HG02884 (cell line): Measurements from ENCODE around the gene GPC6.

Experiments used
- ATAC-seq: cut with Tn5 transposase; IDR thresholded peaks from one replicate; pipeline ENCODE4 v1.9.1; 2021; ENCODE audit warnings: mild to moderate bottlenecking, moderate library complexity; ENCODE audit not compliant: unreplicated experiment

The GPC6 gene

DNA sequence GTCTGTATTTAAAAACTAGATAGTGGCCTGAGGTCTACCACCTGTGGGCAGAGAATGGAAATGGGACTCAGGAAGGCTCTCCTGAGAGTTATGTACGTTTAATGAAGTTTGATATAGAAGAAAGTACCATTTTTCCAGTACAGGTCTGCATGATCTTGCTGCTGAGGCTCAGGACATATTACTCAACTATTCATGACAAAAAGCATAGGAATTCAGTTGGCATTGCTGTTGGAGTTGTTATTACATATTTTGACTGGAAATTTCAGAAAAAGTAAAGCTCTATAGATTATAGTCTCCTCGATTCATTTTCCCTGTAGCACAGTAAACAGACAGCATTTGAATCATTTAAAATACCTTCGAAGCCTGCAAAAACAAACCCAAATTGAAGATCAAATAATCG is 783.1 kb downstream of the GPC6 start:
- ATAC-seq: no peak

DNA sequence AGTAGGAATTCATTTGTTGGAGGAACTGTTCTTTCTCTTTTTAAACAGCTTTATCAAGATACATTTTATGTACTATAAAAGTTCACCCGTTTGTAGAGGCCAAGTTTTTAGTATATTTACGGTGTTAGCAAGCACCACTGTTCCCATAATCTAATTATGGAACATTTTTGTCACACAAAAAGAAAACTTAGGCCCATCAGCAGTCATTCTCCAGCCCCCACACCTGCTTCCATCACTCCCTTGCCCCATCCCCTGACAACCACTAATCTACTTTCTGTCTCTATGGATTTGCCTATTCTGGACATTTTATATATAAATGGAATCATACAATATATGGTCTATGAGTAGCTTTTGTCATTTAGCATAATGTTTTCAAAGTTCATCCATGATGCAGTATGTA is 787.9 kb downstream of the GPC6 start:
- no peak for ATAC-seq

- no peak for ATAC-seq
Observed at GRCh38 chr13:94020426-94020825, 793.8 kb downstream of the GPC6 start.

DNA sequence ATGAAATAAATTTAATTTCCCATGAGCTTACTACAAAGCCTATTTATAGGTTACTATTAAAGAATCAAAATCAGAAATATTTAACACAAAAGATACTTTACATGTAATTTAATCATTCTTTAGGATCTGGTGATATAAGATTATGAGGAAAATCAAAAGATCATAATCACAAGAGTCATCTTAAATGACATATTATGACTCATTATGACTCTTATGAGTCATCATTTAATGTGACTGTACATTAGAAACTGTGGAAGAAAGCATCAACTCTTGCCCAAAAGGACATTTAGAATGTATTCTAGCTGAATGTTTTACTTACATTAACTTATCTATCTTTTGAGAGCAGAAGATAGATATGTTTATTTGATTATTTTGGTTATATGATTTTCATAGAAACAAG is 794.2 kb downstream of the GPC6 start:
- no peak for ATAC-seq

GRCh38 chr13:94028234-94028633 is 801.6 kb downstream of the GPC6 start:
- ATAC-seq: no peak

- ATAC-seq: no peak
Observed at GRCh38 chr13:94028650-94029049, 802.0 kb downstream of the GPC6 start.

- ATAC-seq: no peak
Observed at GRCh38 chr13:94030415-94031119, 804.0 kb downstream of the GPC6 start.

DNA sequence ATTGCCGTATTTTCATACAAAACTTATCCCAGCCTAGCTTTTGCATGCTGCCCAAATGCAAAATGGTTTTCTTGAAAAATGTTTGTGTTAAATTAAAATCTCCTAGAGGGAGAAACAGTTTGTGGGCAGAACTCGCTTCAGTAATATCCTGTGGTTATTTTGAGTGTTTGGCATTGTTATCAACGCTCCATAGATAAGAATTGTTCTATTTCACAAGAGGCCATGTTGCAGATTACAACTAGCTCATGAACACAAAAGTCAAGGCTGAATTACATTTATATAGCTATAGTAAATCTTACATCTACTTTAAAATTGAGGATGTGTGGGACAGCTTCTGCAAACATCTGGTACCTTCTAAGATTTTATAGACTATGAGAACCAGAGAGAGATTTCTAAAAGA is 805.0 kb downstream of the GPC6 start:
- ATAC-seq: no peak

DNA sequence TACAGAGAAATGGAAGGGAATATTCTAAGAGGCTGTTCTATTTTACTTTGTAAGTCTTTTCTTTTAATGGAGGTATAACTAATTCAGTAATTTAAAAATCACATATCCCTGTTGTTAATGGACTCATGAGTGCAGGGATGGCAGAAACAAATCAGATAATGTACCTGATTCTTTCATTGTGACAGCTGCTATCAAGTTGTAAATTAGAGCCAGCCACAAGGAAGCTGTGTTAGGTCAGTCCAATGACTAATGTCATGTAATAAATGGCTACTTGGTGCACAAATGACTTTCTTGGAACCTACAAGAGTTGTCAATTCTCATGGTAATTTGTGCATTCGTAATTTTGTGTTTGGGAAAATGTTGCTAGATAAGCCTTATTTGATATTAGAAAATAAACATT is 806.5 kb downstream of the GPC6 start:
- ATAC-seq: no peak

DNA sequence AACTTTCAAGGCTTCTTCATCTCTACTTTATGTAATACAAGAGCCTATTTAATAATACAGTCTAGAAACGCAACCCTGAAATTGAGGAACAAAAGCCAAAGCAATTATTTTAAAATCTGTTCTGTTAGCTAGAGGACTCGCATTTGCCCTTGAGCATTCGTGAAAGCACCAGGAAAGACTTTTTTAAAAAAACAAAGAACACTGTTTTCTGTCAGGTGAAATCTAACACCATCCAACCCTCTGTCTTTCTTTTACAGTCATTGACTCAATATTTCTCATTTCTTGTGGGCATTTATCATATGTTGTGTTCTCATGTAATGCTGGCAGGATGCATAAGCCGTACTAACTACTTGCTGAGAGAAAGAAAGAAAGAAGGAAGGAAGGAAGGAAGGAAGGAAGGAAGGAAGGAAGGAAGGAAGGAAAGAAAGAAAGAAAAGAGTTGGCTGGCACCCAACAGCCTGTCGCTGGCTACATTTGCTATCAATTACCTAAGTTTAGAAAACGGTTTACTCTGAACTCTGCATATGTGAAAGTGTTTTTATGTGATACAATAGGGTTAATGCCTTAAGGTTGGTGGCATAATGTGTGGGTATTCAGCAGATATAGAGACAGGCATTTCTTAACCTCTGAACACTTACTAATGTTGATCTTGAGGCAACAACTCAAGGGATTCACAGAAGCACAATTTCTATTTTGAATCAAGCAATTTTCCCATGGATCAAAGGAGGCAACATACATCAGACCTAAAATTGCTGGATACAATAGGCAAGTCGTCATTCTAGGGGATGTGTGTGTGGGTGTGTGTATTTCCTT is 807.4 kb downstream of the GPC6 start:
- no peak for ATAC-seq

DNA sequence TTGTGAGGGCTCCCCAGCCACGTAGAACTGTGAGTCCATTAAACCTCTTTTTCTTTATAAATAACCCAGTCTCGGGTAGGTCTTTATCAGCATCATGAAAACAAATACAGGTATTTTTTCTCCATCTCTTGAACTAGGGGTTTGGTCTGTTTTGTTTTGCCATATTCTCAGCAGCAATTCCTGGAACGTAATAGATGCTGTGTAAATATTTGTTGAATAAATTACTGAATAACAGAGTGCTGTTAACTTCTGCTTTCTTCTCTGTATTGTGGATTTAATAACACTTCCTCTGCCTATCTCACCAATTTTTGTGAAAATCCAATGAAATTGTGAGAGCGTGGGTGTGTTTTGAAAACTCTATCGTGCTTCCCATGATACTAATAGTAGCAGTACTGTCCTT is 823.4 kb downstream of the GPC6 start:
- ATAC-seq: no peak

GRCh38 chr13:94050686-94051085 is 824.1 kb downstream of the GPC6 start:
- no peak for ATAC-seq

DNA sequence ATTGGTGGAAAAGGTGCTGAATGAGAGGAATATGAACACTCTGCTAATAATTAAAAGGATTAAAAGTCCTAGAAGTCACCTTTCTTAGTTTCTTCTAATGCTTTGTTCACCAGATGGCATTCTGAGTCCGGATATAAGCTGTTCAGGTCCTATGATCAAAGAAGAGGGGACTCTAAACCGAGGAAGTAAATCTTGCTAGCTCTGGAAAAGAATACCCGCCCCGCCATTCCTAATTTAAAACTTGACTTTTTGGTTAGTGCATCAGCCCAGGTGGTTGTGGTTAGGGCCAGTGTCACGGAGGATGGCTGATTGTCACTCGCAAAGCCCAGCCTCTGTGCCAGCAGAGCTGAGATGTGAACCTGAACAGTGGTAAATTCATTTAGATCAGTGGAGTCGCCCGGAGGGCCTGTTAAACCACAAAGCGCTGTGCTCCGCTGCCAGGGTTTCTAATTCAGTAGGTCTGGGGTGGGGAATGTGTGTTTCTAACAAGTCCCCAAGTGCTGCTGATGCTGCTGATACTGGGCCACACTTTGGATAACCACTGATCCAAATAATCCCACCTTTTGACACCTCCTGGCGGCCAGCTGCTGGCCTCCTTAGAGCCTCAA is 827.5 kb downstream of the GPC6 start:
- ATAC-seq: no peak

DNA sequence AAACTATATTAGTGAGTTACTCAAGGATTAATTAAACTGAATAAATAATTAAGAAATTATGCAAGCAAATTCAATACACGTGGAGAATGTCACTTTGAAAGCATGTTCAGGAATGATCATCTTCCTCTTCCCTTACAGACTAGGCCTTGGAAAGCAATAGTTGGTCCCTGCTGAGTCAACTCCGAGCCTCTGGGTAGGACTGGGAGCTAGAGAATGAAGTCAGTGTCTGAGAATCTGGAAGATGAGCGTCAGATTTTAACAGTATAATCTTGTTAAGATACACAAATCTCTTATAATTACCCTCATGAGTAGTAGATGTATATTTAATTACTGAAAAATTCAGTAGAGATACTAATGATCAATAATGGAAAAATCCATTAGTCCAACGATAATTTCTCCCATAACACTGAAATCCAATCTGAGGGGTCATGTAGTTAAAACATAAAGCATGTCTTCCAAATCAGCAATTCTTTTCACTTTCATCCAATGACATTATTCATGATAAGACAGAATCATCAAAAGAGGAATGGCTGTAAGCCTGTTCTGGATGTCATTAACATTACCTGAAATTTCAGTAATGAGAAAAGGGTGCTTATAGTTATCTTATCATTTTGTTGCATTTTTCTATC is 829.9 kb downstream of the GPC6 start:
- no peak for ATAC-seq

DNA sequence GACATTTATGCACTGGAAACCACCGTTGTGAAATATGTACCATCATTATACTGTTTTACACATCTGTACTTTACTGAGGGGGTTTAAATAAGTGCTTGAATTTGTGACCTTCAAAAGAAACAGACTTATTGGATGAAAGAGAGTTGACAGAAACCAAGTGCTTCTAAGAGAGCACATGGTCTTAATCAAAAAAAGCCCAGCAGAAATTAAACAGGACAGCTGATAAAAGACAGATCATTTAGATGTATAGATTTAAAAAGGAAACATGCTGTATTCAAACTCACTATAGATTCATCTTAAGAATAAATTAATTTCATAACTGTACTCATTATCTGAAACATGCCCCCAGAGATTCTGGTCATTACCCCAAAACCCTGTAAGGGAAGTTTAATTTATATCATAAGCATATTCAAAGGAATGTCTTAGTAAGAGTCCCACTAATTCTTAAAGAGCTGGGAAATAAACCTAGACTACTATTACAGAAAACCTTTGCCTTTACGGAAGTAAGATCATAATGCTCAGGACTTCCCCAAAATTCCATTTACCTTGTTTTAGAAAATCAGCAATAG is 831.1 kb downstream of the GPC6 start:
- no peak for ATAC-seq

GRCh38 chr13:94058821-94059360 is 832.3 kb downstream of the GPC6 start:
- ATAC-seq: no peak

- ATAC-seq: no peak
Observed at GRCh38 chr13:94061301-94061700, 834.7 kb downstream of the GPC6 start.

- ATAC-seq: no peak
Observed at GRCh38 chr13:94063096-94063495, 836.5 kb downstream of the GPC6 start.

DNA sequence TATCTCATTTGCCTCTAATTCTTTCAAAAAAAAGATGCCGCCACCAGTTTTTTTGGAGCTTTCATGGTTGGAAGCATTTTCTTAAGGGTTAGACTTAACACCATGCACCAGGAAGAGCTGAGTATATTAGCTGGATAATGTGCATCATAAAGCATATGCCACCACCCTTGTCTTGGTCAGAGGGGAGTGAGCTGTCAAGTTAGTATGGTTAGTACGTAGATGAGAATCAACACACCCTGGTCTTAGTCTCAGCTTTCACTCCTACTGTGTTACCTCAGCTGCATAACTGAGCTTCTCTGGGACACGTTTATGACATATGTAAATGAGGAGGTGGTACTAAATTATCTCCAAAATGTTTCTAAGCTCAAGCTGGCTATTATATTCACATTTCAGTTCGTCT is 837.2 kb downstream of the GPC6 start:
- no peak for ATAC-seq

DNA sequence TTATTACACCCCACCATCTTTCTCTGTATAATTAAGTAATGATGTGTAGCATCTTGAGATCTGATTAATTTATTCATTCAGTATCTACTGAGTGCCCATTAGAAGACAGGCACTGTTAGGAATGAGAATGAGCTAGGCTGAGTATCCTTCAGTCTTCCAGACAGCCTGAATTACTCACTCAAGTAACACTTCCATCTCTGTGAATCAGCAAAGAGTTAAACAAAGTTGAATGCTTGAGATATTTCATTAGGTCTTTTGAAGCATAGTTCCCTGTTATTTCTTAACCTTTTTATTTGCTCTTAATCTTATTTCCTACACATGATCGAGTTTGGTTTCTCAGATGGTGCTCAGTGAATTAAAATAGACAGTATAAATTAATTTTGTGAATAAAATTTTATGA is 839.1 kb downstream of the GPC6 start:
- no peak for ATAC-seq
